IMR-90 (cell line): ENCODE data around the gene SCN4A.

Experiments
- BHLHE40 ChIP-seq: fragments of 150-350 bp; IDR thresholded peaks from 2 replicates; pipeline ENCODE4 v1.6.1; 2016; ENCODE audit warnings: mild to moderate bottlenecking, low read depth, low read length
- CEBPB ChIP-seq: IDR thresholded peaks from 2 replicates; pipeline ENCODE4 v1.6.1; 2012; ENCODE audit warnings: low read depth, low read length, improper control_type of control experiment
- CHD1 ChIP-seq: IDR thresholded peaks from 2 replicates; pipeline ENCODE4 v1.6.1; 2012; ENCODE audit warnings: low read depth, low read length, improper control_type of control experiment
- CTCF ChIP-seq: conservative IDR thresholded peaks from 2 replicates; pipeline ENCODE4 v1.5.1; 2012; ENCODE audit warnings: mild to moderate bottlenecking, low read depth, low read length, improper control_type of control experiment
- ELK1 ChIP-seq: fragments of 150-350 bp; IDR thresholded peaks from 2 replicates; pipeline ENCODE4 v1.6.1; 2016; ENCODE audit warnings: low read depth, mild to moderate bottlenecking, low read length, moderate library complexity, borderline replicate concordance
- MAFK ChIP-seq: IDR thresholded peaks from 2 replicates; pipeline ENCODE4 v1.6.1; 2012; ENCODE audit warnings: low read depth, low read length, improper control_type of control experiment
- MAZ ChIP-seq: IDR thresholded peaks from 2 replicates; pipeline ENCODE4 v1.6.1; 2012; ENCODE audit warnings: low read depth, mild to moderate bottlenecking, low read length, improper control_type of control experiment, moderate library complexity, borderline replicate concordance
- POLR2A ChIP-seq: IDR thresholded peaks from 2 replicates; pipeline ENCODE4 v1.6.1; 2012; ENCODE audit warnings: mild to moderate bottlenecking, low read depth, low read length
- RAD21 ChIP-seq: IDR thresholded peaks from 2 replicates; pipeline ENCODE4 v1.6.1; 2012; ENCODE audit warnings: low read length, improper control_type of control experiment
- RCOR1 ChIP-seq: IDR thresholded peaks from 2 replicates; pipeline ENCODE4 v1.6.1; 2012; ENCODE audit warnings: mild to moderate bottlenecking, low read length, improper control_type of control experiment; ENCODE audit not compliant: insufficient replicate concordance
- RFX5 ChIP-seq: IDR thresholded peaks from 2 replicates; pipeline ENCODE4 v1.8.0; 2012; ENCODE audit warnings: low read depth, mild to moderate bottlenecking, low read length, moderate library complexity
- SMC3 ChIP-seq: fragments of 150-350 bp; IDR thresholded peaks from 2 replicates; pipeline ENCODE4 v1.6.1; 2016; ENCODE audit warnings: low read depth, mild to moderate bottlenecking, antibody characterized with exemption, low read length, moderate library complexity
- USF2 ChIP-seq: fragments of 150-350 bp; IDR thresholded peaks from 2 replicates; pipeline ENCODE4 v1.6.1; 2017; ENCODE audit warnings: mild to moderate bottlenecking, antibody characterized with exemption, low read length, low read depth

- TF ChIP-seq CTCF: no peak
- no peak for TF ChIP-seq RFX5
- TF ChIP-seq SMC3: no peak
- TF ChIP-seq POLR2A: no peak
- no peak for TF ChIP-seq MAZ
- no peak for TF ChIP-seq RAD21
- no peak for TF ChIP-seq CHD1
- no peak for TF ChIP-seq CEBPB
- no peak for TF ChIP-seq MAFK
- TF ChIP-seq RCOR1: no peak
- TF ChIP-seq ELK1: no peak
- TF ChIP-seq BHLHE40: no peak
- no peak for TF ChIP-seq USF2
Observed at GRCh38 chr17:63991611-63992010, 18.9 kb upstream of the SCN4A start.
